Aortic smooth muscle cell (primary cell): ENCODE results near the gene PTDSS2. TPM values are rescaled to one million over a fixed set of nuclear protein-coding genes. Genes with fewer than 3 reads are reported as not detected.

Experiments
- total RNA-seq: library from RNA; depleted of rRNA; stranded (reverse); fragments of >200 nt; gene quantifications from 2 replicates; pipeline ENCODE4 v1.2.3, GENCODE V29; 2014

PTDSS2 gene
- 25.6 and 32.0 TPM in 2 replicates for total RNA-seq

GRCh38 chr11:449889-450808, at the start of gene PTDSS2:
PTDSS2 (plus strand) TSS chr11:450279; CDS start chr11:450456, 177 bp downstream.

DNA sequence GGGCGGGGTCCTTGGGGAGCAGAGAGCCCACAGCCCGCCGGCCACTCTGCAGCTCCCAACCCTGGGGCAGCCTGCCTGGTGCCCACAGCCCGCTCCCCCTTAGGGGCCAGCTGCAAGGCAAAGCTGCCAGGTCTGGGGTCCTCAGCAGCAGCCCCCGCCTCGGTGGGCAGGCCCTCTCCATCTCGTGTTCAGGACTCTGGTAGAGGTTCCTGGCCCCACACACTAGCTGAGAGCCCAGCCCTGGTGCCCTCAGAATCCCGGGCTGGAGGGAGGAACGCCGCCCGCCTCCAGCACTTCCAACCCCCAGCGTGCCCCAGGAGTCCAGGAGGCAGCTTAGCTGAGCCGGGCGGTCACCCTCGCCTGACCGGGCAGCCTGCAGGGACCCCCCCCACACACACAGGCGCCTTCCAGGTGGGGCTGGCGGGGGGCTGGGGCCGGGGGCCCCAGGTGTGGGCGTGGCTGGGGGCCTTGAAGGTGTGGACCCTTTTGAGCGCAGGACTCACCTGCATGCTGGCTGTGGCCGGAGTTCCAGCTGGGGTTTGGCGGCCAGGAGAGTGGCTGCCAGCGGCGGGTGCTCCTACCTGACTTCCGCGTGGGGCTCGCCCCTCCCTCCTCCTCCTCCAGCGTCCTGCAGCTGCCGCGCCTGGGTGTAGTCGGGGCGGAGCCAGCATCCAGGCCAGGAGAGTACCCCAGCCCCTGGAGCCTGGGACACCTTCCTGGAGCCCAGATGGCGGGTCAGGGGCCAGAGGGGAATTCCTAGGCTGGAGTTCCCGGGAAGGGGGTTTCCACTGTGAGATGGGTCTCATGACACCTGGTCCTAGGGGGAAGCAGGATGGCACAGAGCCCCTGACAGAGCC, 8.4 kb upstream of the PTDSS2 start, which contains the start of gene ANO9:
Gene ANO9, minus strand, starts transcription at position 594 of the 857 bp plus-strand sequence. Its CDS starts 85 bp downstream, at position 509.

GRCh38 chr11:506995-507726, 57.1 kb downstream of the PTDSS2 start, which contains the start of gene RNH1:
RNH1 (minus strand) TSS chr11:507242; CDS start chr11:502162, 5,080 bp downstream.

GRCh38 chr11:535519-536454, 85.7 kb downstream of the PTDSS2 start, which contains the start of gene HRAS:
HRAS (minus strand) TSS chr11:535576.

GRCh38 chr11:536841-537621, 87.0 kb downstream of the PTDSS2 start, which contains the start of gene LRRC56:
LRRC56 (plus strand) TSS chr11:537527; CDS start chr11:540685, 3,158 bp downstream.

Other genes with a start within 250 kb of the PTDSS2 start
- gene BET1L, start 242.9 kb upstream of the PTDSS2 start, total RNA-seq, result 18.6 and 20.2 TPM in 2 replicates
- 161 and 178 TPM in 2 replicates for gene RIC8A, start 242.6 kb upstream of the PTDSS2 start, total RNA-seq
- gene SIRT3, start 213.9 kb upstream of the PTDSS2 start, total RNA-seq, result 8.7 and 9.8 TPM in 2 replicates
- gene PSMD13, start 213.3 kb upstream of the PTDSS2 start, total RNA-seq, result 152 and 162 TPM in 2 replicates
- not detected in 2 replicates for gene NLRP6, start 171.9 kb upstream of the PTDSS2 start, total RNA-seq
- gene PGGHG, start 161.2 kb upstream of the PTDSS2 start, total RNA-seq, result 8.1 and 9.5 TPM in 2 replicates
- gene IFITM5, start 150.8 kb upstream of the PTDSS2 start, total RNA-seq, result not detected in 2 replicates
- 113 and 138 TPM in 2 replicates for gene IFITM2, start 142.5 kb upstream of the PTDSS2 start, total RNA-seq
- 32.6 and 61.0 TPM in 2 replicates for gene IFITM1, start 136.2 kb upstream of the PTDSS2 start, total RNA-seq
- 90.2 and 101 TPM in 2 replicates for gene IFITM3, start 129.4 kb upstream of the PTDSS2 start, total RNA-seq
- gene B4GALNT4, start 80.8 kb upstream of the PTDSS2 start, total RNA-seq, result under 0.01 and 0.06 TPM in 2 replicates
- gene PKP3, start 56.1 kb upstream of the PTDSS2 start, total RNA-seq, result 0.81 and 1.3 TPM in 2 replicates
- 17.8 and 19.3 TPM in 2 replicates for gene SIGIRR, start 35.3 kb upstream of the PTDSS2 start, total RNA-seq
- gene ANO9, start 8.3 kb upstream of the PTDSS2 start, total RNA-seq, result not detected in 2 replicates
- gene RNH1, start 57.0 kb downstream of the PTDSS2 start, total RNA-seq, result 420 and 478 TPM in 2 replicates
- gene HRAS, start 85.3 kb downstream of the PTDSS2 start, total RNA-seq, result 77.6 and 105 TPM in 2 replicates
- gene LRRC56, start 87.2 kb downstream of the PTDSS2 start, total RNA-seq, result 0.25 and 0.53 TPM in 2 replicates
- gene LMNTD2, start 110.5 kb downstream of the PTDSS2 start, total RNA-seq, result 0.13 and 0.19 TPM in 2 replicates
- 1.2 and 1.7 TPM in 2 replicates for gene RASSF7, start 110.7 kb downstream of the PTDSS2 start, total RNA-seq
- 21.7 and 27.9 TPM in 2 replicates for gene PHRF1, start 126.2 kb downstream of the PTDSS2 start, total RNA-seq
- gene IRF7, start 165.7 kb downstream of the PTDSS2 start, total RNA-seq, result 8.6 and 9.8 TPM in 2 replicates
- gene CDHR5, start 174.7 kb downstream of the PTDSS2 start, total RNA-seq, result not detected in 2 replicates
- gene SCT, start 176.9 kb downstream of the PTDSS2 start, total RNA-seq, result not detected in 2 replicates
- 0.06 TPM in 1 of 2 replicates, not detected in the other for gene DRD4, start 187.0 kb downstream of the PTDSS2 start, total RNA-seq
- 31.4 and 31.7 TPM in 2 replicates for gene DEAF1, start 244.9 kb downstream of the PTDSS2 start, total RNA-seq
- 6.8 and 7.9 TPM in 2 replicates for gene TMEM80, start 245.5 kb downstream of the PTDSS2 start, total RNA-seq